H1 (cell line): Measurements from ENCODE around the gene DAB2IP. TPM values are rescaled to one million over a fixed set of nuclear protein-coding genes. Genes with fewer than 3 reads are reported as not detected.

ENCODE experiments used
- SP1 ChIP-seq: IDR thresholded peaks from 2 replicates; pipeline ENCODE4 v1.6.1; 2011; ENCODE audit warnings: low read depth, low read length
- polyA plus RNA-seq, 7 experiments: library from polyadenylated mRNA; depleted of rRNA in 3 of 7; stranded (reverse) in 5 of 7; unstranded in 2 of 7; fragments of >200 nt in 5 of 7; fragments of 200-250 nt in 2 of 7; gene quantifications; 1 replicate in 5 of 7; 2 replicates in 1 of 7; 4 replicates in 1 of 7; pipeline versions ENCODE4 v1.2.1 to v1.2.3, GENCODE V29; 2011 to 2013; ENCODE audit warnings: missing spikeins in 2 of 7, mixed read lengths in 2 of 7
- total RNA-seq: library from RNA; stranded (reverse); fragmentation: NEBNext Ultra II Directional; extraction: Animal tissue kit (Norgen Biotek cat#: 25700); gene quantifications from 2 replicates; pipeline ENCODE4 v1.2.1, GENCODE V29; 2021

DAB2IP gene
- total and polyA plus RNA-seq, 2 of the 8 experiments (the other 6 are each of a cell fraction or from before 2014, with no cell fraction given) = 19.7 to 39.5 TPM

GRCh38 chr9:121770415-121771273 lies 119.2 kb downstream of the DAB2IP start (continued):
- TF ChIP-seq SP1 = no peak
- TF ChIP-seq, all 59 proteins: peak for 0
